BJ (cell line): ENCODE data around the gene SIRPD. TPM values are rescaled to one million over a fixed set of nuclear protein-coding genes. Genes with fewer than 3 reads are reported as not detected.

Experiments
- CTCF ChIA-PET: fragments of 350-600 bp; formaldehyde crosslinking; extraction: SDS; loops from one replicate; lab custom pipeline; 2021; ENCODE audit warnings: antibody characterized with exemption, inconsistent platforms; lab: Yijun Ruan, JAX
- POLR2A ChIA-PET: fragments of 300-600 bp; sonication (Branson Sonifier 250); formaldehyde crosslinking; extraction: SDS; loops from one replicate; lab custom pipeline; 2021; ENCODE audit warnings: antibody characterized with exemption; lab: Charles Lee
- DNase-seq: peaks from one replicate; pipeline ENCODE4 v3.0.0-alpha.2; 2011; ENCODE audit warnings: low read depth
- H3K27me3 ChIP-seq: 2 replicates; pipeline ENCODE4 v1.6.0; 2011; ENCODE audit warnings: low read length; ENCODE audit not compliant: control insufficient read depth, insufficient read depth
- H3K36me3 ChIP-seq: 2 replicates; pipeline ENCODE4 v1.5.1; 2011; ENCODE audit warnings: low read length; ENCODE audit not compliant: control insufficient read depth, insufficient read depth
- H3K4me3 ChIP-seq: 2 replicates; pipeline ENCODE4 v1.5.1; 2011; ENCODE audit warnings: low read depth, mild to moderate bottlenecking, control low read depth, low read length
- polyA plus RNA-seq: library from polyadenylated mRNA; depleted of rRNA; stranded (reverse); fragments of >200 nt; gene quantifications from 2 replicates; pipeline ENCODE4 v1.2.3, GENCODE V29; 2011
- TF ChIP-seq, protein P1 (sequence below): IDR thresholded peaks from 2 replicates; pipeline ENCODE4 v1.5.1; 2011; ENCODE audit warnings: low read depth, mild to moderate bottlenecking, control low read depth, inconsistent platforms, low read length, moderate library complexity; ENCODE audit not compliant: insufficient read depth

Gene SIRPD
- polyA plus RNA-seq, 1 experiment: not detected

DNA sequence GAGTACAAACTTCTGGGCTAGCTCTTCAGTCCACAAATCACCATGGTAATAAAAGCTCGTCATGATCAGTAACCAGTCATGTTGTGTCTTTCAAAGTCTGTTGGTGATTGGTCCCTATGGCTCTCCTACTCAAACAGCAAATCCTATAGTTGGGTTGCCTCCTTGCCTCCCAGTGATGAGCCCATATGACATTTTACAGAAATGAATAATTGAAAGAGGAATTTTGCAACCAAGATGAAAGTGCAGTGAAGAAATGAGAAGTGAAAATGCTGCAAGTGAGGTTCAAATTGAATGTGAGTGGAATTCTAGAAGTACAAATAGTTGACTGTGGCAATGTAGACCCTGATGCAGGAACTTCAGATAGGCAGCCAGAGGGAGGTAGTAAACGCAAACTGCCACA is 5.1 kb upstream of the SIRPD start:
- TF ChIP-seq, protein P1, sequence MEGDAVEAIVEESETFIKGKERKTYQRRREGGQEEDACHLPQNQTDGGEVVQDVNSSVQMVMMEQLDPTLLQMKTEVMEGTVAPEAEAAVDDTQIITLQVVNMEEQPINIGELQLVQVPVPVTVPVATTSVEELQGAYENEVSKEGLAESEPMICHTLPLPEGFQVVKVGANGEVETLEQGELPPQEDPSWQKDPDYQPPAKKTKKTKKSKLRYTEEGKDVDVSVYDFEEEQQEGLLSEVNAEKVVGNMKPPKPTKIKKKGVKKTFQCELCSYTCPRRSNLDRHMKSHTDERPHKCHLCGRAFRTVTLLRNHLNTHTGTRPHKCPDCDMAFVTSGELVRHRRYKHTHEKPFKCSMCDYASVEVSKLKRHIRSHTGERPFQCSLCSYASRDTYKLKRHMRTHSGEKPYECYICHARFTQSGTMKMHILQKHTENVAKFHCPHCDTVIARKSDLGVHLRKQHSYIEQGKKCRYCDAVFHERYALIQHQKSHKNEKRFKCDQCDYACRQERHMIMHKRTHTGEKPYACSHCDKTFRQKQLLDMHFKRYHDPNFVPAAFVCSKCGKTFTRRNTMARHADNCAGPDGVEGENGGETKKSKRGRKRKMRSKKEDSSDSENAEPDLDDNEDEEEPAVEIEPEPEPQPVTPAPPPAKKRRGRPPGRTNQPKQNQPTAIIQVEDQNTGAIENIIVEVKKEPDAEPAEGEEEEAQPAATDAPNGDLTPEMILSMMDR: no peak
- DNase-seq: no peak
- peaks cover 2% of the 10 kb centered on the region for H3K27me3 ChIP-seq
- POLR2A ChIA-PET: no interaction called here
- H3K36me3 ChIP-seq: no peaks in the 10 kb centered on the region
- H3K4me3 ChIP-seq: no peak overlapping the region
- CTCF ChIA-PET: no interaction called here

DNA sequence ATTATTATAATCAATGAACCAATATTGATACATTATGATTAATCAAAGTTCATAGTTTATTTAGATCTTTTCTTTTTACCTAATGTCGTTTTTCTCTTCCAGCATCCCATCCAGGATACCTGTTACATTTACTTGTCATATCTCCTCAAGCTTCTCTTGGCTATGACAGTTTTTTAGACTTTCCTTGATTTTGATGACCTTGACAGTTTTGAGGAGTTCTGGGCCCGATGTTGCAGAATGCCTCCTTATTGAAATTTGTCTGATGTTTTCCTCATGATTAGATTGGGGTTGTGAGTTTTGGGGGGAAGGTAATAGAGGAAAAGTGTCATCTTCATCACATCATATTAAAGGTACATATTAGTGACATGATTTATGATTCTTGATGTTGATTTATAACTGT is 3.8 kb upstream of the SIRPD start:
- DNase-seq: no peak
- peaks cover 2% of the 10 kb centered on the region for H3K27me3 ChIP-seq
- TF ChIP-seq, protein P1: no peak
- no peaks in the 10 kb centered on the region for H3K36me3 ChIP-seq
- POLR2A ChIA-PET: no interaction called here
- CTCF ChIA-PET: no interaction called here
- no peak overlapping the region for H3K4me3 ChIP-seq

DNA sequence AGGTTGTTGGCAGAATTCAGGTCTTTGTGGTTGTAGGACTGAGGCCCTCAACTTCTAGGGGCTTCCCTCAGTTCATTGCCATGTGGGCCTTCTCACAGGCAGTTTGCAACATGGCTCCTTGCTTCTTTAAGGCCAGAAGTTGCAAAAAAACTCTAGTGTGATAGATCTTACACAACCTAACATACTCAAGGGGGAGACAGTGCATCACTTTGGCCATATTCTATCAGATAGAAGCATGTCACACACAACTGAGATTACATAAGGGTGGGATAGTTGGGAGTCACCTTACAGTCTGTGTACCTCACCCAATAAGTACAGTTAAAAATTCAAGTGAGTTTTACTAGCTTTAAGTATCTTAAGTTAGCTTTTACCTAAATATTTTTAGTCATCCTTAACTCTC is 1.6 kb downstream of the SIRPD start:
- Histone ChIP-seq H3K36me3 (no peaks in the 10 kb centered on the region), H3K4me3 (no peak overlapping the region), H3K27me3 (peaks cover 1% of the 10 kb centered on the region)
- TF ChIP-seq, protein P1: no peak
- DNase-seq: no peak
- CTCF ChIA-PET: interaction anchor here (1.4 kb wide), 1 partner anchor 11 kb away, joined by 3 read pairs; no protein-coding TSS in a partner anchor
- POLR2A ChIA-PET: no interaction called here

DNA sequence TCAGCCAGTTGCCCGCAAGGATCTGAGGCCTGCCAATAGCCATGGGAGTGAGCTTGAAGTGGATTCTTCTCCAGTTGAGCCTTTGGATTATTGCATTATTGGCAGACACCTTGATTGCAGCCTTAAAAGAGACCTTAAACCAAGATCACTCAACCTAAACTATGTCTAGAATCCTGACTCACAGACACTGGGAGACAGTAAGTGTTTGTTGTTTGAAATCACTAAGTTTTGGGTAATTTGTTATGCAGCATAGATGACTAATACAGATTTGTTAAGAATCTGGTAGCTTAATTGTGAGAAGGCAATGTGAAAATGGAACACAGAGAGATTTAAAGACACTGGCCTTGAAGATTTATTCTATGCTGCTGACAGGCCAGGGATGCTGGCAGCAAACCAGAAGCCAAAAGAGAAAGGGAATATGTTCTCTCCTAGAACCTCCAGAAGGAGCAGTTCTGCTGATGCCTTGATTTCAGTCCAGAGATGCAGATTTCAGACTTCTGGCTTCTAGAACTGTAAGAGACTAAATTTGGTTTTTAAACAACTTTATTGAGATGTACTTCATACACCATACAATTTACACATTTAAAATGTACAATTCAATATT is 17.6 kb downstream of the SIRPD start:
- DNase-seq: no peak
- POLR2A ChIA-PET: no interaction called here
- CTCF ChIA-PET: interaction anchor here (0.7 kb wide), 1 partner anchor 17 kb away, joined by 3 read pairs; no protein-coding TSS in a partner anchor
- H3K4me3 ChIP-seq: no peak overlapping the region
- H3K36me3 ChIP-seq: no peaks in the 10 kb centered on the region
- no peaks in the 10 kb centered on the region; the same call in none of the 2 replicates for H3K27me3 ChIP-seq
- TF ChIP-seq, protein P1: no peak

DNA sequence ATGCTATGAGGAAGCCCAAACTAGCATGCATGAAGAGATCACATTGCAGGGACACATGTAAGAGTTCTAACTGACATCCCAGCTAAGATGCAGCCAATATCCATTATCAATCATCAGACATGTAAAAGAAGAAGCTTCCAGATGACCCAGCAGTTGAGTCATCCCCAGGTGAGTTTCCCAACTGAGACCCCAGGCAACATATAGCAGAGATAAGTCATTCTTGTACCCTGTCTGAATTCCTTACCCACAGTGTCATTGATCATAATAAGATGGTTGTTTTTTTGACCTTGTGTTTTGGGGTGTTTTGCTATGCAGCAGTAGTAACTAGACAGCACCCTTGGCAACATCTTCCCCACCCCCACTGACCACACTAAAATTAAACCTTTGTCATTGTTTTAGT is 18.9 kb downstream of the SIRPD start:
- ChIA-PET POLR2A (no interaction called here), CTCF (no interaction called here)
- DNase-seq: no peak

More for the DNA sequence above, 18.9 kb downstream of the SIRPD start:
- no peak overlapping the region for H3K4me3 ChIP-seq
- no peaks in the 10 kb centered on the region for H3K36me3 ChIP-seq
- TF ChIP-seq, protein P1: no peak
- H3K27me3 ChIP-seq: peaks cover under 1% of the 10 kb centered on the region
